Spleen (tissue), 11 donors: ENCODE results near the gene HIVEP1. TPM values are rescaled to one million over a fixed set of nuclear protein-coding genes. Genes with fewer than 3 reads are reported as not detected.

Source experiments
- DNase-seq: peaks from one replicate; pipeline ENCODE4 v3.0.0-alpha.2; 2020
- H3K27ac ChIP-seq, 8 donors: fragments of 200-600 bp; sonication (generic) in 7 of 8; 1 replicate in 4 of 8; 2 replicates in 4 of 8; pipeline versions ENCODE4 v1.5.0 to v1.8.0; 2016 to 2021; ENCODE audit warnings: inconsistent platforms in 4 of 8, mild to moderate bottlenecking in 4 of 8, moderate library complexity in 1 of 8
- H3K27me3 ChIP-seq, 7 donors: fragments of 200-600 bp; sonication (generic) in 6 of 7; replicated peaks in 1 of 7; 1 replicate in 4 of 7; 2 replicates in 3 of 7; pipeline versions ENCODE4 v1.5.0 to v1.8.0; 2016 to 2021; ENCODE audit warnings: inconsistent platforms in 3 of 7, mild to moderate bottlenecking in 1 of 7
- H3K36me3 ChIP-seq, 6 donors: fragments of 200-600 bp; sonication (generic) in 5 of 6; 1 replicate in 4 of 6; 2 replicates in 2 of 6; pipeline versions ENCODE4 v1.5.0 to v1.8.0; 2016 to 2021; ENCODE audit warnings: inconsistent platforms in 2 of 6
- H3K4me1 ChIP-seq, 6 donors: fragments of 200-600 bp; sonication (generic) in 5 of 6; 1 replicate in 3 of 6; 2 replicates in 3 of 6; pipeline versions ENCODE4 v1.5.0 to v1.8.0; 2016 to 2021; ENCODE audit warnings: inconsistent platforms in 3 of 6
- H3K4me3 ChIP-seq, 8 donors: fragments of 200-600 bp; sonication (generic) in 7 of 8; 1 replicate in 4 of 8; 2 replicates in 4 of 8; pipeline versions ENCODE4 v1.5.0 to v1.8.0; 2016 to 2021; ENCODE audit warnings: inconsistent platforms in 4 of 8, mild to moderate bottlenecking in 4 of 8, moderate library complexity in 2 of 8
- H3K9me3 ChIP-seq, 8 donors: fragments of 200-600 bp; sonication (generic) in 7 of 8; 1 replicate in 4 of 8; 2 replicates in 4 of 8; pipeline versions ENCODE4 v1.5.0 to v1.8.0; 2016 to 2021; ENCODE audit warnings: inconsistent platforms in 4 of 8
- POLR2A ChIP-seq, 3 donors: fragments of 450-650 bp; IDR thresholded peaks; one replicate each; pipeline ENCODE4 v1.5.1; 2017; ENCODE audit warnings: antibody characterized with exemption in 3 of 3, mild to moderate bottlenecking in 1 of 3
- POLR2AphosphoS5 ChIP-seq, 3 donors: sonication (generic); formaldehyde crosslinking; IDR thresholded peaks; one replicate each; pipeline ENCODE4 v1.5.1; 2017; ENCODE audit warnings: antibody characterized with exemption in 3 of 3
- WGBS, 5 donors: extraction: QIAGEN DNeasy Blood & Tissue Kit in 3 of 5; methylation state at CpG; one replicate each; pipeline versions ENCODE4 v1.1.5 to v1.1.7; 2013 to 2018; 5-methylcytosine and 5-hydroxymethylcytosine counted together
- intact Hi-C: fragments of 100-400 bp; cut with DNase I; formaldehyde crosslinking; loops from one replicate; pipeline ENCODE4 v1.15.0; 2023; ENCODE audit warnings: low total_unique reads
- polyA plus RNA-seq, 3 donors: library from polyadenylated mRNA; stranded (reverse); fragments of 200-250 nt; gene quantifications; one replicate each; pipeline ENCODE4 v1.2.1, GENCODE V29; 2013
- total RNA-seq, 7 donors: library from RNA; depleted of rRNA in 3 of 7; stranded (reverse); fragments of >200 nt in 3 of 7; fragmentation: NEBNext Ultra II Directional in 4 of 7; extraction: Animal tissue kit (Norgen Biotek cat#: 25700) in 4 of 7; gene quantifications; one replicate each; pipeline versions ENCODE4 v1.1.0 to v1.2.1, GENCODE V29; 2016 to 2021
- TF ChIP-seq, protein P1 (sequence below), 11 experiments: fragments of 200-600 bp in 7 of 11; fragments of 450-650 bp in 4 of 11; sonication (generic) in 4 of 11; IDR thresholded peaks in 8 of 11; conservative IDR thresholded peaks in 3 of 11; 1 replicate in 7 of 11; 2 replicates in 4 of 11; pipeline versions ENCODE4 v1.4.0 to v1.8.0; 2016 to 2021; ENCODE audit warnings: antibody characterized with exemption in 11 of 11, inconsistent platforms in 4 of 11, mild to moderate bottlenecking in 1 of 11
- donor health status: healthy with polysubstance abuse.
- donor health status: DM: no; HTN: no; CAD: no; lungs with moderate emphysema.
- donor health status: DM: no; HTN: no; CAD: no.
- donor health status: Bipolar disorder and iron deficiency.
- donor health status: healthy.
- donor health status: DM: no; HTN: no; CAD: no.
- donor health status: DM: yes; HTN: yes; CAD: no.

HIVEP1 gene
- total and polyA plus RNA-seq, 10 donors: 2.8 to 64.1 (median 39.7) TPM

GRCh38 chr6:12013307-12013719 is 1.2 kb downstream of the HIVEP1 start:
- Histone ChIP-seq H3K4me1 (peaks cover 12 to 51% (median 31%) of the 10 kb centered on the region in 6 donors), H3K4me3 (peak overlapping the region; percentile 65 to 91 (median 74)), H3K27ac (peak overlapping the region; percentile 63 to 98 (median 96)), H3K27me3 (no peaks in the 10 kb centered on the region), H3K9me3 (no peaks in the 10 kb centered on the region), H3K36me3 (peaks cover 0 to 28% (median 10%) of the 10 kb centered on the region in 6 donors)
- WGBS, 5 donors: 8 to 13% (median 10%) methylated on average over 13 of the region's 13 CpGs
- no peak for TF ChIP-seq POLR2AphosphoS5 (IDR thresholded peaks at IDR 0.05)
- TF ChIP-seq POLR2A (IDR thresholded peaks at IDR 0.05): no peak
- TF ChIP-seq, protein P1, sequence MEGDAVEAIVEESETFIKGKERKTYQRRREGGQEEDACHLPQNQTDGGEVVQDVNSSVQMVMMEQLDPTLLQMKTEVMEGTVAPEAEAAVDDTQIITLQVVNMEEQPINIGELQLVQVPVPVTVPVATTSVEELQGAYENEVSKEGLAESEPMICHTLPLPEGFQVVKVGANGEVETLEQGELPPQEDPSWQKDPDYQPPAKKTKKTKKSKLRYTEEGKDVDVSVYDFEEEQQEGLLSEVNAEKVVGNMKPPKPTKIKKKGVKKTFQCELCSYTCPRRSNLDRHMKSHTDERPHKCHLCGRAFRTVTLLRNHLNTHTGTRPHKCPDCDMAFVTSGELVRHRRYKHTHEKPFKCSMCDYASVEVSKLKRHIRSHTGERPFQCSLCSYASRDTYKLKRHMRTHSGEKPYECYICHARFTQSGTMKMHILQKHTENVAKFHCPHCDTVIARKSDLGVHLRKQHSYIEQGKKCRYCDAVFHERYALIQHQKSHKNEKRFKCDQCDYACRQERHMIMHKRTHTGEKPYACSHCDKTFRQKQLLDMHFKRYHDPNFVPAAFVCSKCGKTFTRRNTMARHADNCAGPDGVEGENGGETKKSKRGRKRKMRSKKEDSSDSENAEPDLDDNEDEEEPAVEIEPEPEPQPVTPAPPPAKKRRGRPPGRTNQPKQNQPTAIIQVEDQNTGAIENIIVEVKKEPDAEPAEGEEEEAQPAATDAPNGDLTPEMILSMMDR (IDR thresholded peaks at IDR 0.05 in 8 of 11, conservative IDR thresholded peaks at IDR 0.05 in 3 of 11): no peak
- intact Hi-C loops: no loop called here
- no peak for DNase-seq

DNA sequence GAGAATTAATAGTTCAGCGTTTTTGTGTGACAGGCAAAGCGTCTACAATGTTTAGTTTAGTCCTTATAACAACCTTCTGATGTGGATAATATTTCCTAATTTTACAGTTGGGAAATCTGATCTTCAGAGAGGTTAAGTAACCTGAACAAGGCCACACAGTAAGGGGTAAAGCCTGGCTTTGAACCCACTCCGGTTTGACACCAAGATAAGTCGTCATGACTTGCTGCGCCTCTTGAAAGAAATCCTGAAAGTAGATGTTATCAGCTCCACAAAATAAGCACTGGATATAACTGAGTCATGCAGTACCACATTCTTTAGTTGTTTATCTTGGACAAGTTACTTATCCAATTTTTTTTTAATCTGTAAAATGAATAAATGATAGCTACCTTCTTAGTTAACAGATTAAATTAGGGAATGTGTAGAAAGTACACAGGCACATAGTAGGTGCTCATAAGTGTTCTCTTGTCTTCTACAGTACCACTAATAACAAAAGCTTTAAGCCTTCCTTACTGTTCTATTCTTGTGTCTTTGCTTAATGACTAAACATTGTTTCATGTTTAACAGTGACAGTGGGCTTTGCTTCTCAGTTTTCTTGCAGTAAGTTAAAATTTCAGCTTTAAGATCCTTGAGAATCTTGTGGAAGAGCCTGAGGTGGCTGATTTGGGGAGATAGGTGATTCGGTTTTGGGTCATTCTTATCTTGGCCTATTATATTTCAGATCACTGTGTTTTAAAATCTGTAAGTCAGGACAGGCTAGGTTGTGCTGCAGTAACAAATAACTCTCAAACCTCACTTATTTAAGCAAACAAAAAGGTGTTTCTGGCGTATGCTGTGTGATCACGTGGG is 2.1 kb downstream of the HIVEP1 start:
- peaks cover 12 to 47% (median 27%) of the 10 kb centered on the region in 6 donors for H3K4me1 ChIP-seq
- H3K36me3 ChIP-seq: peaks cover 0 to 38% (median 10%) of the 10 kb centered on the region in 6 donors
- intact Hi-C loops: no loop called here
- WGBS, 5 donors: 88 to 92% (median 90%) methylated on average over 8 of the region's 8 CpGs
- DNase-seq: no peak
- H3K27ac ChIP-seq: no peak overlapping the region
- TF ChIP-seq, protein P1 (IDR thresholded peaks at IDR 0.05 in 8 of 11, conservative IDR thresholded peaks at IDR 0.05 in 3 of 11): no peak
- no peak for TF ChIP-seq POLR2AphosphoS5 (IDR thresholded peaks at IDR 0.05)
- no peak for TF ChIP-seq POLR2A (IDR thresholded peaks at IDR 0.05)
- H3K9me3 ChIP-seq: no peaks in the 10 kb centered on the region
- no peaks in the 10 kb centered on the region for H3K27me3 ChIP-seq
- no peak overlapping the region for H3K4me3 ChIP-seq

DNA sequence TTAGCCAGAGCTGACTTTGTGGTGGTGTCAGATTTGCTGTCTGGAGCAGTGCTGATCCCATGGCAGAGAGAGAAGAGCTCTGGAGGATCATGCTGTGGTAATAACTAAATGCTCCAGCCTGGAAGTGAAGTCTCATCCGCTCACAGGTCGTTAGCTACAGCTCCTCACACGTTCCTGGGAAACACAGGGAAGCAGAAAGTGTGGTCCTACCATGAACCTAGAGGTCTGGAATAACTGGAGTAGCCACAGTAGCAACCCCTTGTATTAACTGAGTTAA is 2.7 kb downstream of the HIVEP1 start:
- DNase-seq: no peak
- TF ChIP-seq POLR2AphosphoS5 (IDR thresholded peaks at IDR 0.05): no peak
- TF ChIP-seq POLR2A (IDR thresholded peaks at IDR 0.05): no peak
- TF ChIP-seq, protein P1 (IDR thresholded peaks at IDR 0.05 in 8 of 11, conservative IDR thresholded peaks at IDR 0.05 in 3 of 11): no peak
- H3K27me3 ChIP-seq: no peaks in the 10 kb centered on the region
- peaks cover 0 to 43% (median 10%) of the 10 kb centered on the region in 6 donors for H3K36me3 ChIP-seq
- intact Hi-C loops: no loop called here
- WGBS, 5 donors: 81 to 99% (median 92%) methylated on average over 3 of the region's 3 CpGs
- no peak overlapping the region for H3K4me3 ChIP-seq
- no peak overlapping the region for H3K27ac ChIP-seq
- H3K4me1 ChIP-seq: peaks cover 11 to 42% (median 22%) of the 10 kb centered on the region in 6 donors
- H3K9me3 ChIP-seq: no peaks in the 10 kb centered on the region

- no peaks in the 10 kb centered on the region for H3K27me3 ChIP-seq
- H3K4me1 ChIP-seq: peaks cover 4 to 36% (median 12%) of the 10 kb centered on the region in 6 donors
- no peaks in the 10 kb centered on the region for H3K9me3 ChIP-seq
- H3K27ac ChIP-seq: no peak overlapping the region
- DNase-seq: no peak
- intact Hi-C loops: no loop called here
- WGBS, 5 donors: 83 to 97% (median 96%) methylated on average over 10 of the region's 10 CpGs
- H3K4me3 ChIP-seq: no peak overlapping the region
- TF ChIP-seq, protein P1 (IDR thresholded peaks at IDR 0.05 in 8 of 11, conservative IDR thresholded peaks at IDR 0.05 in 3 of 11): no peak
- TF ChIP-seq POLR2AphosphoS5 (IDR thresholded peaks at IDR 0.05) (no peak), POLR2A (IDR thresholded peaks at IDR 0.05) (no peak)
- H3K36me3 ChIP-seq: peaks cover 0 to 63% (median 10%) of the 10 kb centered on the region in 6 donors
Measured at GRCh38 chr6:12017263-12017662, 5.2 kb downstream of the HIVEP1 start.
